GM19328 (cell line): ENCODE results near the gene NTM.

Source experiments
- ATAC-seq: cut with Tn5 transposase; IDR thresholded peaks from one replicate; pipeline ENCODE4 v1.9.1; 2021; ENCODE audit warnings: mild to moderate bottlenecking, moderate library complexity; ENCODE audit not compliant: unreplicated experiment

NTM gene

DNA sequence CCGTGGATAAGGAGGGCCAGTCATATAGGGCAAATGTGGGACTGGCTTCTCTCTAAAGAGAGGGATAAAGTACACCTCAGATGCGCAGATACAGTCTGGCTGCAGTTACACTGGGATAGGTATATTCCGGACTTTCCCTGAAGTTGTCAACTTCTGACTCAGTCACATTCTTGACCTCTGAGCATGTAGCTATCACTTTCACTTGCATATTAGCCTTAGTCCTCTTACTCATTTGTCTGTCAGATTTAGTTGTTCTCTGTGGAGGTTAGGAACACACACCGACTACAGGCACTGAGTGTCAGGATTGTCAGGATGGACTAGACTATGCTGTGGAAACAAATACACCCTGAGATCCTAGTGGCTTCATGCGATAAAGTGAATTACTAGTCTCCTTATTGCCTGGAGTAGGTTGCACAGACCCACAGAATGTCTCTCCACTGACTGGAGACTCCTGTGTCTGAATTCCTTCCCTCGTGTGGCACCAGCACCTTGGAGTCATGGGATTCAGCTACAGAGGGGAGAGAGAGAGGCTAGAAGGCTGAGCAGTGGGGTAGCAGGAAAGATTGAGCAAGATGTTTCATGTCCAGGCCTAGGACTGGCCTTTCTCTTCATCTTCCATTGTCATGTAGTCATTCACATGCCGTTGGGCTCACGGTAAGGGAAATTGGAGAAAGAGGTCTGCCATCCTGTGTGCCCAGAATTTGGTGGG lies 654.3 kb downstream of the NTM start:
- no peak for ATAC-seq

DNA sequence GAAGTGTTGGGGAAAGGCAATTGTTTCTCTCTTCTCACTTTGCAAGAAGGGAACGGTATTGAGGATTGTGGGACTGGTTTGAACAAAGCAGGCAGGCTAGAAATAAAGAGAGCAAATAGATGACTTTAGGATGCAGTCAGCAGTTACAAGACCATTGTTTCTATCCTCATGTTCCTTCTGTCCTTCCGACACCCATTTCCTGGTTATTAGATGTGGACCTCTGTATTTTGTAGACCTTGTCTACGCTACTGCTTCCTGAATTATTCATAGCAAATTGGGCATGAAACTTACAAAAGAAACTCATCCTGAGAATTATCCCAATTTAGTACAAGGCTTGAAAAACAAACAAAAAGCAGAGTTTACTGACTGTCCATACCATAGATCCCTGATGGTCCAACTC lies 656.3 kb downstream of the NTM start:
- ATAC-seq, result no peak

DNA sequence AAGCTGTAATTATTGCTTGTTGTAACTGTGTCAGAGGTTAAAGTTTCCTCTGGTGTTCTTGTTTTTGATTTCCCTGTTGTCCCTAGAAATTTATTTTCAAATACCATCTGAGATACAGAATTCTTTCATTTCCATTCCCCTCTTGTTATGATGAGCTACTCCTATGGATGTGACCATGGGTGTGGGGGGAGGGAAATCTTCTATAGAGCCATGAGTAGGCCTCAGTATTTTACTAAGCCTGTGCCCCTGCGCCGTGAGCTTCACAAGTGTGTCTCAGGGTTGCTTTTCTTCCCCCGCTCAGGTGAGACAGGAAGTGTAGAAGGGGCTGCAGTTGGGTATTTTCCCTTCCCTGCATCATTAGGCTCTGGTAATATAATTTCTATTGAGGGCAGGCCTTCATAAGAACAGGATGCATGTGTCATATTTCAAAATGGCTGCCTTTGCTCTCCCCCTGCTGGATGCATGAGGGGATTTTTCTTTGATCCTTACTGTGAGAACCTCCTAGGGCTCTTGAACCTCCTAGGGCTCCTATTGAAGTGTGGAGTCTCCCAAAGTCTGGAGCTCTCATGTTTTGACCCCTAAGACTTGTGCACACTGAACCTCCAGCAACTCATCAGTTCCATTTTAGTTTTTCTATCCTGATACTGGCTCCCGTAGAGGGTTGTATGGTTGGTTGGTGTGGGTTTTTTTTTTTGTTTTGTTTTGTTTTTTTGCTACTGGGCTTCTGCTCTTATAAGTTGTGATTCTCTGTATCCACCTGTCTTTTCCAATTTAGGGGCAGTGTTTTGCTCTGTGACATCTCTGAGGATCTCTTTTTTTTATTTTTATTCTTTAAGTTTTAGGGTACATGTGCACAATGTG lies 658.2 kb downstream of the NTM start:
- peak; percentile 77 for ATAC-seq

DNA sequence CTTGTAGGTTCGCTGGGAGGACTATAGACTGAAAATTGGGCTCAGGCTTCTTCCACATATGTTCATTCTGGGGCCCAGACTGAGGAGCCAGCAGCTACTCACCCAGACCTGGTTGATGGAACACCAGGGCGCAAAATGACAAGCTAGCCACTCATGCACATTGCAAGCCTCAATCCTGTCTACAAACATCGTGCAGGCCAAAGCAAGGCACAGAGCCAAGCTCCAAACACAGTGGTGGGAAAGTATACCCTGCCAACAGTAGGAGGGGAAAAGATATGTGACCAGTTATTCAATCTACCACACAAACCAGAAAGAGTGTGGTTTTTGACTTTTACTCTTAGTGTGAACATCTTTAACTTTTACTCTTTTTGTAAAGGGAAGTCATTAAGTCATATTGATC lies 660.5 kb downstream of the NTM start:
- no peak for ATAC-seq

DNA sequence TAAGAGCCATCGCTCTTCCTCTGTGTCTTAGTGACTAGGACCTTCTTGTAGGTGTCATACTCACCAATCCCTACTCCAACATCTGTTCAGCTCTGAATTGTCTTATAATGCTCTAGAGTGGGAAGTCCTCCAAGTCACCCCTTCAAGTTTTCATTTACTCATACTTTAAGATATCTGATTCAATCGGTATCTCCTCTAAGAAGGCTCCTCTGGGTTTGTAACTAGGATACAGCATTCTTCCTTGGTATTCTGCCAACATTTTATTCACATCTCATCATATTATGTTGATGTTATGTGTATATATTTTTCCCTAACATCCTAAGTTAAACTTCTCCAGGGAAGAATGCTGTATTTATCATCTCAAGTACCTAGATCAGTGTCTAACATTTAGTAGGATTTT lies 662.1 kb downstream of the NTM start:
- ATAC-seq, result no peak

DNA sequence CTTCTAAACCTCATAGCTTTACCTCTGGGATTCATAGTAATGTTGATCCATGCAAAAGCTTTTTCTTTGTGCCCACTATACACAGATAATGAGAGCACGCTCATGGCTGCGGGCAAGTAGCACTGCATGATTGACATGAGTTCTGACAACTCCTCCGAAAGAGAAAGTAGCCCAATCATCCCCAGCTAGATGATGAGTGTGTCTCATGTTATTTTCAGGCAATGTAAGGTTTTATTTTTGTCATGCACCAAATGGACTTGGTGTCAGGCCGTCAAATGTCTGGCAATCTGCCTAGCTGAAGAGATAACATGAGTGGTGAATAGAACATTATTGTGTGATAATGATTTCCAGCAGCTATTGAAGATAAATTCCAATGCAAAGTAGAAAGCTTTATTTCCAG lies 662.6 kb downstream of the NTM start:
- no peak for ATAC-seq

DNA sequence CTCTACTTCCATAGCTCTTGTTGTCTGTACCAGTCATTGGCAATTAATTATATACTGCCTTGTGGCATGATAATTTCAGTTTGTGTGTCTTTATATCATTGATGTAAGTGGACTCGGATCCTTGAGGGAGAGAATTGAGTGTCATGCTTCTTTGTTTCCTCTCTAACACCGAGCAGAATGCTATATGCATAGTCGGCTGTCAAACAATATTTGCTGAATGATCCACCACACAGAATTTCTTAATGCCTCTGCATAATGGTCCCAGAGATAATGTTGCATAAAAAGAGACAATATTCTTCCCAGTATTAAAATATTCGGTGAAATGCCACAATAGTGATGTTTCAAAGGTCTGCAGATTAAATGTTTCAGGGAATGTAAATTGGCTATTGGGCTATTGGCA lies 664.8 kb downstream of the NTM start:
- ATAC-seq, result no peak

DNA sequence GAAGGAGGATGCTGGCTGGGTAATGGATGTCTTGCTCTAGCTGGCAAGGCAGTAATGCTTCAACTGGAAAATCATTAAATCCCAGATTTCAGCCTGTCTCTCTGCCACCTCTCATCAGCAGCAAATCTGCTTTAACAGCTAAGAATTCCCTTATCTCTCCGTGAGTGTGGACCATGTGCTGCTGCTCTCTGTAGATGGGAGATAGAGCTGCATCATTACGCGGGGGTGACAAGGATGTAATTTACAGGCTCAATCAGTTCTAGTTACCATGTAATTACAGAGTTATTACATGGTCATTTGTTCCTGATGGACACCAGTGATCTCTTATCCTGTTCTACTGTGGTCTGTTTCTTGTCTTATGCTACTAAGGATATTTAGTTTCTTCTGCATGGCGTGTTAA lies 665.4 kb downstream of the NTM start:
- ATAC-seq, result no peak

DNA sequence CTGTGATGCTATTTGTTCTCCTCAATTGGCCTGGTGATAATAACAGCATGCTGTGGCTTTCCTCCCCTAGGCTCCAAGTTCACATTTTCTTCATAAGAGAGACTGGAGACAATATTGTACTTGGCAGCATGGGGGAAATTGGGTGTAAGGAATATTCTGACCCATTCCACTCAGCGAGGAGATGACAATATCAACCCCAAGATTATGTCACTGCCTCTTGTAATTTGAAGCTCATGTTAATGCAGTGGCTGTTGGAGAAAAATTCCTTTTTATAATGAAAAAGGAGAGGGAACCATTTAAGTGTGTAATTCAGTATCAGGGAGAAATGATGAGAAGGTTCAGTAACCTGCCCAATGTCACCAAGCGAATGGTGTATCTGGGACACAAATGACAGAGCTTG lies 665.8 kb downstream of the NTM start:
- no peak for ATAC-seq

DNA sequence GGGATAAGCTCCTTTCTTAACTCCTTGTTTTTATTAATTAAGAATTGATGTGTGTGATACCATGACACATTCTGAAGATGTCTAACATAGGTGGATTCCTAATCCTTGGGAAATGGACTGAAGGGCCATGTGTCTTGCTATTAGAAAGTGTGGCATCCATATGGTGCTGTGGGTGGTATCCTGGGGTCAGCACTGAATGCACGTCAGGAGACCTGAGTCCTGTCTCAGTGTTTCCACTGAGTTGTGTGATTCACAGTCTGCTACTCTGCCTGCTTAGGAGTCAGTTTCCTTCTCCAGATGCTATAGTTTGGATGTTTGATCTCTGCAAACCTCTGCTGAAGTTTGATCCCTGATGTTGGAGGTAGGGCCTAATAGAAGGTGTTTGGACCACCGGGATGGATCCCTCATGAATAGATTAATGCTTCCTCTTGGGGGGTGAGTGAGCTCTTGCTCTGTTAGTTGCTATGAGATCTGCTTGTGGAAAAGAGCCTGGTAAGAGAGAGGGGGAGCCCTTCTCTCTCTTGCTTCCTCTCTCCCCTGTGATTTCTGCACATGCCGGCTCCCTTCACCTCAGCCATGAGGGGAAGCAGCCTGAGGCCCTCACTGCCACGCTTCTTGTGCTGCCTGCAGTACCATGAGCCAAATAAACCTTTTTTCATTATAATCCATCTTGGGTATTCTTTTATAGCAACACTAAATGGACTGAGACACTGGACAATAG lies 666.5 kb downstream of the NTM start:
- no peak for ATAC-seq

DNA sequence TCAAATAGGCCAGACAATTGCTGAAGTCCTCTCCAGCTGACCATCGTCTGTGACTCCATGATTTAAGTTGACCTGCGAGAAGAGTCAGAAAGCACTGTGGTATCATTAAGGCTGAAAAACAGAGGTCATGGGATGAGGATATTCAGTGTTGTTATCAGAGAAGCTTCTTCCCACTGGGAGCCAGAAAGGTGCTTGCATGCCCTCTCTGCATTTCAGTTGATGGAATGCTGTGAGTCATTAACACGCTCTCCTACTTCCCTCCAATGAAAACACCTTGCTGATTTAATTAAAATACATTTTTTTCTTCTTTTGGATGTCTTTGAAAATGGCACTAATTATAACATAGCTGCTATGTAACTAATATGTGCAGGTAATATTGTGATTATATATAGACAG lies 667.0 kb downstream of the NTM start:
- no peak for ATAC-seq

DNA sequence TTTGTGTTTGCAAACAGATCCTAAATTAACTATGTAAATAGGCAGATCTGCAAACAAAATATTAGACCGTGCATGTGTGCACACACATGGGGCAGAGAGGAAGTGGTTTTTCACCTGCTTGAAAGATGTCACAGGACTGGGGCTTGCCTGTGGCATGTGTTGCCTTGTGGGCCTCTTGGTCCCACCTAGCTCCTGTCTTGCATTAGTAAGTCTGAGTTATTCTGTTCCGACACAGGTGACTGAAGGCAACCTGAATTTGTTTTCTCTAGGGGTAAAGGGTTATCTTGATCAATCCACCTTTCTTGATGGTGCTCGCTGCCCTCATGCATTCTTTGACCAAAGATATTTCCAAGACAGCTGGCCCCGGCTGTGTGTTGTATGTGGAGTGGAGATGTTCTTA lies 667.5 kb downstream of the NTM start:
- no peak for ATAC-seq

DNA sequence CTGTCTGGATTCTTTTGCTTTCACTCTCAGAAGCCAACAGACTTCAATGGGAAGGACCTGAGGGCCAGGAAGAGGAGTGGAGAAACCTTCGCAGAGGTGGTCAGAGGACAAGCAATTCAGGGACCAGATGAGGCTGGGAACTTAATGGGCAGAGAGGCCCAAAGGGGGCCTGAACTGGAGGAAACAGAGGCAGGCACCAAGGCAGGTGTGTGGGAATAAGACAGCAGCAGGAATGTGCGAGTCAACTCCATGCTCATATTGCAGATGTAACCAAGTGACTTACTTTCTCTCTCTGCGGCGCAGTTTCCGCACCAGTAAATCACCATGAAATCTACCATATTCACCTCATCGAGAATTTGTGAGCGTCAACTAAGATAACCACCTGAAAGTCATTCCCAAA lies 669.1 kb downstream of the NTM start:
- no peak for ATAC-seq

DNA sequence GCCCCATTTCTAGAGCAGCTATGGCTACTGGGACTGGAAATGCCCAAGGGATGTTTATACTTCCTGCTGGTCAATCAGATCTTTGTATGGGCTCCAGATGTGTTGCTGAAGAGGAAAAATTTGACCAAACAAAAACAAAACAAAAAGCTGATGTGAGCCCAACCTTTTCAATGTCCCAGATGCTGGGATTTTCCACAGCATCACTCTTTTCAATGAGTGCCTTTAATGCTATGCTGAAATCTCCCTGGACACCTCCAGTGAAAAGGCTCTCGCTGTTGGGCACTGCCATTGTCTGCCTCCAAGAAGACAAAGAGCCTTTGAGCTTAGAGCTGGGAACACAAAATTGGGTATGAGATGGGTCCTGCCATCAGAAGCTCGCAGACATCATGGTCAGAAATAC lies 671.9 kb downstream of the NTM start:
- no peak for ATAC-seq

DNA sequence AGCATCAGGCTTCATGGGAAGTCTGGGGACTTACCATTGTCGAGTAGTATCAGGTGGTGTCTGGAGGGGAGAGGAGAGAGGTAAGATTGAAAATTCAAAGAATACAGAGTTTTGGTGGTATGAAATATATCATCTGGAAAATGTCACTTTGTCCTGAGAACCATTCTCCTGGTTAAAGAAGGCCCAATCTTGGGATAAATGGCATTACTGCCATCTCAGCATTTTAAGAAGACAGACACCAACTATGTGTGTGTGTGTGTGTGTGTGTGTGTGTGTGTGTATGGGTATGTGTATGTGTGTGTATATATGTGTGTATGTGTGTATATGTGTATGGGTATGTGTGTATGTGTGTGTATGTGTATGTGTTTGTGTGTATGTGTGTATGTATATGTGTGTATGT lies 673.3 kb downstream of the NTM start:
- no peak for ATAC-seq

DNA sequence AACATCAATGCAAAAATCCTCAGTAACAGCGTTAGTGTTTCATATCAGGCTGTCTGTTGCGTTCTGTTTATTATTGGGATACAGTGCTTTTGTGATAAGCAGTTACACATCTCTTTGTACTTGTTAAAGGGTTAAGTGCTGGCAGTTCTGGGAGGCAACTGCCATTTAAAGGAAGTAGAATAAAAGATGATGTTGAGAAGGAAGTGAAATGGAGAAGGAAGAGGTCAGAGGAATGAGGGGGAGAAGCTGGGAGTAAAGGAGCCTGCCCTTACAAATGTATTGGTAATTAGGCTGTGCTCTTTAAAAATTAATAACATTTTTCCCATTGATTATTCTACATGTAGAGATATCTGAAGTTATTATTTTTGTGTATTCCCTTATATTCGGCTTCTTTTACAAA lies 674.7 kb downstream of the NTM start:
- ATAC-seq, result no peak

DNA sequence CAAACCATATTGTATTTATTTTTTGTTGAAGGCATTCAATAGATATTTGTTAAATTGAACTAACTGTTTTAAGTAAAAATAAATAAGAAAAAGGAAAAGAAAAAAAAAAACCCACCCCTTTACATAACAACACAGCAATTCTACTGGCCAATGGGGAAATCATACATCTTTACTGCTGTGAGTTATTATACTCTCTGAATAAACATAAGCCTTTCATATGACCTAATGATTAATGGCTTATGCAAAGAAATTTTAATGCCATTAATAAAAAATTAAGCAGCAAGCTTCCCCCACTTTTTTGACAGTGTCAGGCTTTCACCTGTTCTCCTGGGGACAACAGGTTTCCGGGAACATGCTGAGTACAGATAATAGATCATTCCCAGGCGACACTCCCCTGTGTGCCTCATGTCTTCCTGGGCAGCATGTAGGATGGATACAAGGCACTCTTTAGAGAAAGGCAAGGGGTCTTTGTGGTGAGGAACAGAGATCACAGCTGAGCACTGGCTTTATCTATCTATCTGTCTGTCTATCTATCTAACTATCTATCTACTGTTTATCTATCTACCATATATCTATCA lies 676.0 kb downstream of the NTM start:
- no peak for ATAC-seq

DNA sequence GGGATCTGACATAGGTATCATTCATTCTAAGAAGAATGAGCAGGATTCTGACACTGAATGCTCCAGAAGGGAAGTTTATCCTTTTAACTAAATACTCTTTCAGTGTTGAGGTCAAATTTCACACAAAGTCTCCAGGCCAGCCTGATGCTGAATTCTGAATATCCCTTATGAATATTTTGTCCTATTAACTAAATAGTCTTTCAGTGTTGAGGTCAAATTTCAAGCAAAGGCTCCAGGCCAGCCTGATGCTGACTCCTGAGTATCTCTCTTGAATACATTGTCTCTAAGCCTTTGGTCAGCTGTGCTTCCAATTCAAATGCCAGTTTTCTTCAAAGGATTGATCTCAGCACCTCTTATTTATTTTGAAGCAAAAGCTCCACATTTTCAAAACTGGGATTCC lies 676.8 kb downstream of the NTM start:
- no peak for ATAC-seq

DNA sequence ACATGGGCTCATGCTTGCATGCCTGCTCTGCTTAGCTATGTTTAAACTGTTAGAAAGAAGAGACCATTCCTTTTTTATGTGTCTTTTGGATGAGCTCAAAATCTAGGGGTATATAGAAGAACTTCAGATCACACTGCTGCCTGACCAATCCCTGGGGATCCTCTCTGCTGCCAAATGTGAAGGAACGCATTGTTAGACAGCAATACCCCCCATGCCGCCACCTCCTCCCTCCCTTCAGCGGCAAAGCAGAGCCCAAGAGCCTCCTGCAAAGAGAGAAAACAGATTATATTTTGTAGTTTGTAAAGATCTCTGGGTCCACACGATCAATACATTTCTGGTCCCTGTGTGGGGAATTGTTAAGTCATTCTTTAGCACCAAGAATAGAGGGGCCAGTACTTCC lies 677.6 kb downstream of the NTM start:
- no peak for ATAC-seq

DNA sequence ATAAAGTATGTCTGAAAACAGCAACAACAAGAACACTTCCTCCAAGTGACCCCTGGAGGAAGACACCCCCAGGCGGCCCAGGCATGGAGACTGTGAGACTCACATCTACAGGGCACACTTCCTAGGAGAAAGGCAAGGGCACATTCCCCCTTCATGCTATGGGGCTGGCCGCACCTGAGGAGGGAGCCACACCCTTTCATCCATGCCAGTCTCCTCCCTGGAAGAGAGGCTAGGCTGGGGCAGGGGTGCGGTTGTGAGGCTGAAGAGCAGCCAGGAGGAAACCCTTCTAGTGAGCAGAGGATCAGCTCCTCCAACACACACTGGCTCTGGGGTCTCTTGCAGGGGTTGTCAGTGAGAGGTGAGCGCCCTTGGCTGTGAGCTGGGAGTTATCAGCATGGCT lies 678.8 kb downstream of the NTM start:
- ATAC-seq, result no peak

DNA sequence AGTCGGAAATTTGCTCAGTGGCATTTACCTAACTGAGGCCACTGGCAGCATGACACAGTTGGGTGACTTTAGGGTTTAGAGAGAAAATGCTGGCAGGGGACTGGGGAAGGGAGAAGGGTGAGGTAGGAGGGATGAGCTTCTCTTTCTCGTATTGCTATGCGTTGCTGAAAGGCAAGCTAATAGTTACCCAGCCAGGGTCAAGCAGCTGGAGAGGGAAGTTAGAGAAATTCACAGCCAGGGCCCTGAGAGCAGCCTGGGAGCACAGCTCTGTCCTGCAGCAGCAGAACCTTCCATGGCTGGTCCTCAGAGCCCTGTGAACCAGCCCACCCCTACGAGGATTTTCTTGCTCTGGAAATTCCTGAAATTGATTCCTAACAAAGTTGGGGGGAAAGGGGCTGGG lies 679.6 kb downstream of the NTM start:
- no peak for ATAC-seq
